Measurements from ENCODE around the gene OAS3.

DNA sequence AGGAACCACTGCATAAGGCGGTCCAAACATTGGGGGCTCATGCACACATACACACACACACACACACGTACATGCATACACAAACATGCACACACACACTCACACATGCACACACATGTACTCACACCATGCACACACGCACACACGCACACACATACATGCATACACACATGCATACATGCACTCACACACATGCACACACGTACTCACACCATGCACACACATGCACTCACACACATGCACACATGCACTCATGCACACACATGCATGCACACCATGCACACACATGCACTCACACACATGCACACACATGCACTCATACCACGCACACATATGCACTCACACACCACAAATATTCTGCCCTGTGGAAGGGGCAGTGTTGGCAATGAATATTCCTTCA is 62.2 kb downstream of the OAS3 start:
- no peak for TF ChIP-seq CTCF (IDR thresholded peaks at IDR 0.05)
- TF ChIP-seq ATF3 (CRISPR knock-in tag; conservative IDR thresholded peaks at IDR 0.05) = no peak
- no peak for TF ChIP-seq NFYB (CRISPR knock-in tag; conservative IDR thresholded peaks at IDR 0.05; ENCODE audit: low read depth)
- TF ChIP-seq GABPB1 (CRISPR knock-in tag; IDR thresholded peaks at IDR 0.05) = no peak
- TF ChIP-seq NFE2L1 (CRISPR knock-in tag; IDR thresholded peaks at IDR 0.05) = no peak
- no peak for TF ChIP-seq FOXJ3 (CRISPR knock-in tag; IDR thresholded peaks at IDR 0.05; ENCODE audit: borderline replicate concordance)
- TF ChIP-seq AR (CRISPR knock-in tag; IDR thresholded peaks at IDR 0.05) = no peak
- TF ChIP-seq CREM (CRISPR knock-in tag; IDR thresholded peaks at IDR 0.05) = no peak
- no peak for TF ChIP-seq OVOL2 (CRISPR knock-in tag; IDR thresholded peaks at IDR 0.05; ENCODE audit: borderline replicate concordance)

All from WTC11 (cell line).